ENCODE data around the gene SELENOK. TPM values are rescaled to one million over a fixed set of nuclear protein-coding genes. Genes with fewer than 3 reads are reported as not detected.
"Not testable (repeated sequence)": the region's sequence is repeated elsewhere in the genome, so short reads cannot be mapped to it uniquely, and the experiment has no call there.

Gene SELENOK
- 52.2 TPM for total RNA-seq

- DNase-seq (ENCODE audit: low spot score), result peak; percentile 99
Measured at GRCh38 chr3:53891497-53892285, at the start of gene SELENOK. Gene SELENOK (minus strand): TSS chr3:53891859.

- no peak for DNase-seq (ENCODE audit: low spot score)
Measured at GRCh38 chr3:53941184-53941583, 49.5 kb upstream of the SELENOK start.

GRCh38 chr3:53940623-53941022 lies 49.0 kb upstream of the SELENOK start:
- no peak for DNase-seq (ENCODE audit: low spot score)

- no peak for DNase-seq (ENCODE audit: low spot score)
Measured at GRCh38 chr3:53939813-53940212, 48.2 kb upstream of the SELENOK start.

GRCh38 chr3:53939086-53939582 lies 47.5 kb upstream of the SELENOK start:
- no peak for DNase-seq (ENCODE audit: low spot score)

GRCh38 chr3:53938645-53939044 lies 47.0 kb upstream of the SELENOK start:
- DNase-seq (ENCODE audit: low spot score), result peak; percentile 40

GRCh38 chr3:53936347-53936746 lies 44.7 kb upstream of the SELENOK start:
- DNase-seq (ENCODE audit: low spot score), result no peak

- DNase-seq (ENCODE audit: low spot score), result no peak
Measured at GRCh38 chr3:53935283-53935901, 43.7 kb upstream of the SELENOK start.

GRCh38 chr3:53927208-53927872 lies 35.7 kb upstream of the SELENOK start:
- DNase-seq (ENCODE audit: low spot score), result not testable (repeated sequence)

GRCh38 chr3:53921296-53921695 lies 29.6 kb upstream of the SELENOK start:
- no peak for DNase-seq (ENCODE audit: low spot score)

- no peak for DNase-seq (ENCODE audit: low spot score)
Measured at GRCh38 chr3:53919741-53920140, 28.1 kb upstream of the SELENOK start.

- no peak for DNase-seq (ENCODE audit: low spot score)
Measured at GRCh38 chr3:53913401-53913800, 21.7 kb upstream of the SELENOK start.

GRCh38 chr3:53902711-53903110 lies 11.1 kb upstream of the SELENOK start:
- no peak for DNase-seq (ENCODE audit: low spot score)

GRCh38 chr3:53902067-53902466 lies 10.4 kb upstream of the SELENOK start:
- no peak for DNase-seq (ENCODE audit: low spot score)

- DNase-seq (ENCODE audit: low spot score), result no peak
Measured at GRCh38 chr3:53900666-53901331, 9.1 kb upstream of the SELENOK start.

- no peak for DNase-seq (ENCODE audit: low spot score)
Measured at GRCh38 chr3:53899750-53900149, 8.1 kb upstream of the SELENOK start.

GRCh38 chr3:53892286-53892637 lies 603 bp upstream of the SELENOK start:
- no peak for DNase-seq (ENCODE audit: low spot score)

GRCh38 chr3:53890726-53891475 lies 758 bp downstream of the SELENOK start:
- peak; percentile 20 for DNase-seq (ENCODE audit: low spot score)

GRCh38 chr3:53888232-53888631 lies 3.4 kb downstream of the SELENOK start:
- DNase-seq (ENCODE audit: low spot score), result no peak

- DNase-seq (ENCODE audit: low spot score), result no peak
Measured at GRCh38 chr3:53887446-53887845, 4.2 kb downstream of the SELENOK start.

- DNase-seq (ENCODE audit: low spot score), result no peak
Measured at GRCh38 chr3:53885239-53885638, 6.4 kb downstream of the SELENOK start.

All from mucosa of gallbladder (tissue), 1 donor.